B cell (primary cell): ENCODE data around the gene PAFAH2. TPM values are rescaled to one million over a fixed set of nuclear protein-coding genes. Genes with fewer than 3 reads are reported as not detected.

Experiments used
- ATAC-seq: fragments of 200-7000 bp; cut with Tn5 transposase; one replicate; pipeline ENCODE4 v1.10.0; 2021; ENCODE audit warnings: low read depth, mild to moderate bottlenecking, moderate number of reproducible peaks, moderate library complexity
- CTCF ChIA-PET: fragments of 350-600 bp; sonication (Branson Sonifier 250); formaldehyde crosslinking; loops from one replicate; lab custom pipeline; 2021; ENCODE audit warnings: antibody characterized with exemption, inconsistent platforms; lab: Charles Lee
- POLR2A ChIA-PET: fragments of 350-600 bp; sonication (Branson Sonifier 250); formaldehyde crosslinking; loops from one replicate; lab custom pipeline; 2021; ENCODE audit warnings: antibody characterized with exemption; lab: Charles Lee
- DNase-seq: peaks from one replicate; pipeline ENCODE4 v3.0.0; 2013
- H2AFZ ChIP-seq: 2 replicates; pipeline ENCODE4 v1.6.1; 2012; ENCODE audit warnings: mild to moderate bottlenecking, low read depth, low read length; ENCODE audit not compliant: insufficient read depth, poor library complexity, severe bottlenecking
- H3K27ac ChIP-seq, 2 donors: 1 replicate in 1 of 2; 2 replicates in 1 of 2; pipeline ENCODE4 v1.5.1; 2012 to 2013; ENCODE audit warnings: low read length in 2 of 2, mild to moderate bottlenecking in 2 of 2, moderate library complexity in 1 of 2
- H3K27me3 ChIP-seq, 4 experiments: fragments of 200-600 bp in 1 of 4; sonication (generic) in 1 of 4; replicated peaks in 1 of 4; 1 replicate in 2 of 4; 2 replicates in 2 of 4; pipeline versions ENCODE4 v1.6.1 to v1.7.0; 2013 to 2016; ENCODE audit warnings: low read length in 3 of 4, mild to moderate bottlenecking in 2 of 4, mixed read lengths in 1 of 4, moderate library complexity in 1 of 4; ENCODE audit not compliant: insufficient read depth in 4 of 4, control insufficient read depth in 3 of 4; ENCODE audit errors: control extremely low read depth in 1 of 4
- H3K36me3 ChIP-seq, 2 experiments: replicated peaks in 1 of 2; 1 replicate in 1 of 2; 2 replicates in 1 of 2; pipeline versions ENCODE4 v1.6.1 to v1.7.1; 2013; ENCODE audit warnings: low read length in 1 of 2; ENCODE audit not compliant: insufficient read depth in 2 of 2, control insufficient read depth in 1 of 2; ENCODE audit errors: control extremely low read depth in 1 of 2, extremely low read depth in 1 of 2
- H3K4me1 ChIP-seq, 2 donors: fragments of 200-600 bp in 1 of 2; sonication (generic) in 1 of 2; 1 replicate in 1 of 2; 2 replicates in 1 of 2; pipeline versions ENCODE4 v1.5.1 to v1.6.1; 2013 to 2017; ENCODE audit warnings: low read length in 2 of 2; ENCODE audit not compliant: control insufficient read depth in 2 of 2, insufficient read depth in 2 of 2
- H3K4me2 ChIP-seq: replicated peaks from 2 replicates; pipeline ENCODE3; 2012; ENCODE audit warnings: mild to moderate bottlenecking, low read depth, low read length; ENCODE audit not compliant: poor library complexity, severe bottlenecking
- H3K4me3 ChIP-seq, 5 experiments: fragments of 200-600 bp in 1 of 5; sonication (generic) in 1 of 5; 1 replicate in 3 of 5; 2 replicates in 2 of 5; pipeline versions ENCODE4 v1.5.1 to v1.7.0; 2011 to 2016; ENCODE audit warnings: low read length in 4 of 5, mild to moderate bottlenecking in 4 of 5, low read depth in 2 of 5, control low read depth in 1 of 5, moderate library complexity in 1 of 5; ENCODE audit not compliant: insufficient read depth in 1 of 5; ENCODE audit errors: control extremely low read depth in 1 of 5, extremely low read depth in 1 of 5
- H3K79me2 ChIP-seq: fragments of 200-600 bp; sonication (generic); one replicate; pipeline ENCODE4 v1.6.0; 2016; ENCODE audit warnings: low read length; ENCODE audit not compliant: control insufficient read depth, insufficient read depth
- H3K9ac ChIP-seq: fragments of 200-600 bp; sonication (generic); 2 replicates; pipeline ENCODE4 v1.6.1; 2017; ENCODE audit warnings: mild to moderate bottlenecking, low read length, moderate library complexity
- H3K9me3 ChIP-seq, 3 donors: one replicate each; pipeline versions ENCODE4 v1.6.1 to v1.7.1; 2013; ENCODE audit warnings: low read length in 2 of 3; ENCODE audit not compliant: control insufficient read depth in 2 of 3, insufficient read depth in 1 of 3; ENCODE audit errors: control extremely low read depth in 1 of 3
- H4K20me1 ChIP-seq: 2 replicates; pipeline ENCODE4 v1.6.0; 2012; ENCODE audit warnings: mild to moderate bottlenecking, low read length; ENCODE audit not compliant: insufficient read depth, control insufficient read depth, poor library complexity, severe bottlenecking
- H3K27ac Mint-ChIP-seq: one replicate; pipeline ENCODE4 v1.8.0; 2021; ENCODE audit warnings: mixed read lengths
- H3K27me3 Mint-ChIP-seq: one replicate; pipeline ENCODE4 v1.8.0; 2021; ENCODE audit warnings: mixed read lengths
- H3K4me1 Mint-ChIP-seq: one replicate; pipeline ENCODE4 v1.8.0; 2021; ENCODE audit warnings: mixed read lengths
- H3K4me3 Mint-ChIP-seq: one replicate; pipeline ENCODE4 v1.8.0; 2021; ENCODE audit warnings: mixed read lengths
- H3K9me3 Mint-ChIP-seq: one replicate; pipeline ENCODE4 v1.8.0; 2022; ENCODE audit warnings: mixed read lengths; ENCODE audit not compliant: insufficient read depth
- CTCF ChIP-seq: fragments of 200-600 bp; IDR thresholded peaks from one replicate; pipeline ENCODE4 v1.8.0; 2022; ENCODE audit warnings: antibody characterized with exemption, mild to moderate bottlenecking
- EZH2 ChIP-seq: IDR thresholded peaks from 2 replicates; pipeline ENCODE4 v1.6.1; 2012; ENCODE audit warnings: borderline replicate concordance, low read depth, mild to moderate bottlenecking, moderate library complexity, low read length; ENCODE audit not compliant: insufficient read depth, poor library complexity, severe bottlenecking
- WGBS: methylation state at CpG from one replicate; pipeline ENCODE4 v1.1.5; 2013; ENCODE audit warnings: missing lambda C conversion rate; ENCODE audit not compliant: insufficient coverage; 5-methylcytosine and 5-hydroxymethylcytosine counted together
- intact Hi-C: fragments of 100-400 bp; cut with micrococcal nuclease; formaldehyde crosslinking; loops from one replicate; pipeline ENCODE4 v1.10.0; 2022
- polyA plus RNA-seq: library from polyadenylated mRNA; depleted of rRNA; stranded (reverse); fragments of >200 nt; gene quantifications from 2 replicates; pipeline ENCODE4 v1.2.3, GENCODE V29; 2012
- total RNA-seq, 2 donors: library from RNA; stranded (reverse); fragments of 120-200 nt in 1 of 2; gene quantifications; 1 replicate in 1 of 2; 2 replicates in 1 of 2; pipeline versions ENCODE4 v1.2.3 to v1.2.4, GENCODE V29; 2013 to 2022

The PAFAH2 gene
- total and polyA plus RNA-seq, 2 donors (not counting 1 experiment from before 2014, with no cell fraction given) = 5.1 to 8.8 TPM

- no peaks in the 10 kb centered on the region for H4K20me1 ChIP-seq
- POLR2A ChIA-PET = no interaction called here
- no peak overlapping the region for H2AFZ ChIP-seq
- TF ChIP-seq CTCF (no peak), EZH2 (no peak)
- Mint-ChIP-seq H3K4me1 (peaks cover 4% of the 10 kb centered on the region), H3K9me3 (no peaks in the 10 kb centered on the region), H3K27me3 (no peaks in the 10 kb centered on the region), H3K27ac (no peak overlapping the region), H3K4me3 (no peak overlapping the region)
- H3K4me1 ChIP-seq = peaks cover 0 to 4% of the 10 kb centered on the region in 2 donors
- DNase-seq (peak; percentile 27), ATAC-seq (no peak)
- no peaks in the 10 kb centered on the region for H3K36me3 ChIP-seq
- H3K27me3 ChIP-seq = no peaks in the 10 kb centered on the region
- H3K4me2 ChIP-seq = no peak overlapping the region
- intact Hi-C loops = no loop called here
- H3K27ac ChIP-seq = no peak overlapping the region
- no CpG with 5 or more reads among the region's 3 CpGs for WGBS
- CTCF ChIA-PET = interaction anchor here (1.5 to 2.5 kb wide), 2 partner anchors 19 to 83 kb away, joined by 3 to 9 read pairs; partner anchors contain the start of gene PAFAH2
- H3K79me2 ChIP-seq = no peaks in the 10 kb centered on the region
- H3K4me3 ChIP-seq = no peak overlapping the region
- no peaks in the 10 kb centered on the region for H3K9me3 ChIP-seq
- H3K9ac ChIP-seq = no peak overlapping the region
Observed at GRCh38 chr1:25914074-25914995, 83.5 kb downstream of the PAFAH2 start.

GRCh38 chr1:25913206-25913605, 84.7 kb downstream of the PAFAH2 start:
- Histone ChIP-seq H3K4me1 (peaks cover 0 to 4% of the 10 kb centered on the region in 2 donors), H3K4me3 (no peak overlapping the region), H3K4me2 (no peak overlapping the region), H3K27ac (no peak overlapping the region), H4K20me1 (no peaks in the 10 kb centered on the region), H3K27me3 (no peaks in the 10 kb centered on the region), H3K9ac (no peak overlapping the region), H3K79me2 (no peaks in the 10 kb centered on the region), H2AFZ (no peak overlapping the region), H3K9me3 (no peaks in the 10 kb centered on the region), H3K36me3 (no peaks in the 10 kb centered on the region)
- DNase-seq (no peak), ATAC-seq (no peak)
- Mint-ChIP-seq H3K9me3 (no peaks in the 10 kb centered on the region), H3K4me1 (peaks cover 4% of the 10 kb centered on the region), H3K27ac (no peak overlapping the region), H3K27me3 (no peaks in the 10 kb centered on the region), H3K4me3 (no peak overlapping the region)
- POLR2A ChIA-PET = no interaction called here
- TF ChIP-seq EZH2 (no peak), CTCF (no peak)
- CTCF ChIA-PET = interaction anchor here (2.5 kb wide), 1 partner anchor 18 kb away, joined by 9 read pairs; no protein-coding TSS in a partner anchor
- intact Hi-C loops = no loop called here
